ENCODE results near the gene UBE2V1.
"Not testable (repeated sequence)": the region's sequence is repeated elsewhere in the genome, so short reads cannot be mapped to it uniquely, and the experiment has no call there.

UBE2V1 gene

GRCh38 chr20:50110141-50111047 lies 2.6 kb downstream of the UBE2V1 start:
- TF ChIP-seq POLR2A (IDR thresholded peaks at IDR 0.05; ENCODE audit: low read depth, low read length) (no peak), POLR2AphosphoS5 (IDR thresholded peaks at IDR 0.05; ENCODE audit: low read depth, low read length) (no peak), TAF1 (IDR thresholded peaks at IDR 0.05; ENCODE audit: borderline replicate concordance, low read depth, low read length) (no peak)
- no peak for DNase-seq (ENCODE audit: insufficient read length)
- FAIRE-seq = peak; percentile 50

- TF ChIP-seq TAF1 (IDR thresholded peaks at IDR 0.05; ENCODE audit: borderline replicate concordance, low read depth, low read length) = no peak
- TF ChIP-seq POLR2AphosphoS5 (IDR thresholded peaks at IDR 0.05; ENCODE audit: low read depth, low read length) = no peak
- no peak for TF ChIP-seq POLR2A (IDR thresholded peaks at IDR 0.05; ENCODE audit: low read depth, low read length)
- no peak for DNase-seq (ENCODE audit: insufficient read length)
- no peak for FAIRE-seq
Measured at GRCh38 chr20:50108556-50109235, 4.3 kb downstream of the UBE2V1 start.

- DNase-seq (ENCODE audit: insufficient read length) = no peak
- TF ChIP-seq POLR2A (IDR thresholded peaks at IDR 0.05; ENCODE audit: low read depth, low read length) = no peak
- no peak for TF ChIP-seq POLR2AphosphoS5 (IDR thresholded peaks at IDR 0.05; ENCODE audit: low read depth, low read length)
- TF ChIP-seq TAF1 (IDR thresholded peaks at IDR 0.05; ENCODE audit: borderline replicate concordance, low read depth, low read length) = no peak
- FAIRE-seq = no peak
Measured at GRCh38 chr20:50107796-50108331, 5.1 kb downstream of the UBE2V1 start.

- FAIRE-seq = no peak
- TF ChIP-seq POLR2A (IDR thresholded peaks at IDR 0.05; ENCODE audit: low read depth, low read length) (no peak), TAF1 (IDR thresholded peaks at IDR 0.05; ENCODE audit: borderline replicate concordance, low read depth, low read length) (no peak), POLR2AphosphoS5 (IDR thresholded peaks at IDR 0.05; ENCODE audit: low read depth, low read length) (no peak)
Measured at GRCh38 chr20:50107086-50107660, 5.8 kb downstream of the UBE2V1 start.

GRCh38 chr20:50106669-50107068 lies 6.3 kb downstream of the UBE2V1 start:
- FAIRE-seq; DNase-seq (ENCODE audit: insufficient read length): not testable (repeated sequence)

More at GRCh38 chr20:50107086-50107660, 5.8 kb downstream of the UBE2V1 start:
- no peak for DNase-seq (ENCODE audit: insufficient read length)

GRCh38 chr20:50103464-50104107 lies 9.4 kb downstream of the UBE2V1 start:
- FAIRE-seq; DNase-seq (ENCODE audit: insufficient read length): not testable (repeated sequence)

- FAIRE-seq; DNase-seq (ENCODE audit: insufficient read length): not testable (repeated sequence)
Measured at GRCh38 chr20:50102551-50102950, 10.4 kb downstream of the UBE2V1 start.

- no peak for DNase-seq (ENCODE audit: insufficient read length)
- TF ChIP-seq POLR2AphosphoS5 (IDR thresholded peaks at IDR 0.05; ENCODE audit: low read depth, low read length) (no peak), POLR2A (IDR thresholded peaks at IDR 0.05; ENCODE audit: low read depth, low read length) (no peak), TAF1 (IDR thresholded peaks at IDR 0.05; ENCODE audit: borderline replicate concordance, low read depth, low read length) (no peak)
- no peak for FAIRE-seq
Measured at GRCh38 chr20:50101887-50102286, 11.1 kb downstream of the UBE2V1 start.

GRCh38 chr20:50101281-50101680 lies 11.7 kb downstream of the UBE2V1 start:
- TF ChIP-seq POLR2AphosphoS5 (IDR thresholded peaks at IDR 0.05; ENCODE audit: low read depth, low read length) = no peak
- no peak for DNase-seq (ENCODE audit: insufficient read length)
- FAIRE-seq = no peak

GRCh38 chr20:50100552-50100951 lies 12.4 kb downstream of the UBE2V1 start:
- DNase-seq (ENCODE audit: insufficient read length) (no peak), FAIRE-seq (no peak)
- no peak for TF ChIP-seq TAF1 (IDR thresholded peaks at IDR 0.05; ENCODE audit: borderline replicate concordance, low read depth, low read length)

- FAIRE-seq = no peak
- TF ChIP-seq TAF1 (IDR thresholded peaks at IDR 0.05; ENCODE audit: borderline replicate concordance, low read depth, low read length) (no peak), POLR2AphosphoS5 (IDR thresholded peaks at IDR 0.05; ENCODE audit: low read depth, low read length) (no peak), POLR2A (IDR thresholded peaks at IDR 0.05; ENCODE audit: low read depth, low read length) (no peak)
- DNase-seq (ENCODE audit: insufficient read length) = no peak
Measured at GRCh38 chr20:50099565-50099991, 13.4 kb downstream of the UBE2V1 start.

GRCh38 chr20:50099113-50099512 lies 13.8 kb downstream of the UBE2V1 start:
- no peak for DNase-seq (ENCODE audit: insufficient read length)
- no peak for FAIRE-seq
- no peak for TF ChIP-seq POLR2AphosphoS5 (IDR thresholded peaks at IDR 0.05; ENCODE audit: low read depth, low read length)
- TF ChIP-seq TAF1 (IDR thresholded peaks at IDR 0.05; ENCODE audit: borderline replicate concordance, low read depth, low read length) = no peak
- no peak for TF ChIP-seq POLR2A (IDR thresholded peaks at IDR 0.05; ENCODE audit: low read depth, low read length)
